Activated T-cell treated with anti-CD3 and anti-CD28 coated beads, Interleukin-2, amount 50 U/mL, for 4 hours (primary cell): ENCODE data around the gene TP53I11. TPM values are rescaled to one million over a fixed set of nuclear protein-coding genes. Genes with fewer than 3 reads are reported as not detected.

Experiments used
- ATAC-seq, 2 donors: fragments of 200-7000 bp; cut with Tn5 transposase; one replicate each; pipeline ENCODE4 v1.10.0; 2021
- DNase-seq: peaks from one replicate; pipeline ENCODE4 v3.0.0-alpha.2; 2020
- H3K27me3 Mint-ChIP-seq: one replicate; pipeline ENCODE4 v1.8.0; 2021; ENCODE audit warnings: low read depth, mixed read lengths
- H3K36me3 Mint-ChIP-seq: one replicate; pipeline ENCODE4 v1.8.0; 2022; ENCODE audit warnings: mixed read lengths; ENCODE audit not compliant: insufficient read depth
- H3K4me1 Mint-ChIP-seq: one replicate; pipeline ENCODE4 v1.8.0; 2021; ENCODE audit warnings: low read depth, mixed read lengths
- H3K4me3 Mint-ChIP-seq: one replicate; pipeline ENCODE4 v1.8.0; 2021; ENCODE audit warnings: mild to moderate bottlenecking, moderate library complexity, mixed read lengths
- H3K9me3 Mint-ChIP-seq: one replicate; pipeline ENCODE4 v1.8.0; 2021; ENCODE audit warnings: mixed read lengths
- total RNA-seq, 3 donors: library from RNA; stranded (reverse); gene quantifications; one replicate each; pipeline ENCODE4 v1.2.1, GENCODE V29; 2021

Gene TP53I11
- total RNA-seq, 3 donors from 2014 or later = 8.1 to 13.5 (median 9.2) TPM

GRCh38 chr11:44892843-44893242 lies 57.8 kb downstream of the TP53I11 start:
- Mint-ChIP-seq H3K4me1 (peaks cover 4% of the 10 kb centered on the region), H3K4me3 (no peak overlapping the region), H3K27me3 (no peaks in the 10 kb centered on the region), H3K9me3 (no peaks in the 10 kb centered on the region), H3K36me3 (peaks cover 3% of the 10 kb centered on the region)
- ATAC-seq (no peak), DNase-seq (no peak)

GRCh38 chr11:44889266-44889665 lies 61.4 kb downstream of the TP53I11 start:
- Mint-ChIP-seq H3K27me3 (no peaks in the 10 kb centered on the region), H3K4me3 (no peak overlapping the region), H3K9me3 (no peaks in the 10 kb centered on the region), H3K36me3 (no peaks in the 10 kb centered on the region), H3K4me1 (peaks cover 4% of the 10 kb centered on the region)
- DNase-seq = no peak
- no peak for ATAC-seq

- Mint-ChIP-seq H3K4me1 (peaks cover 5% of the 10 kb centered on the region), H3K9me3 (no peaks in the 10 kb centered on the region), H3K4me3 (no peak overlapping the region), H3K36me3 (no peaks in the 10 kb centered on the region), H3K27me3 (no peaks in the 10 kb centered on the region)
- DNase-seq (no peak), ATAC-seq (no peak)
These were observed 63.0 kb downstream of the TP53I11 start for GRCh38 chr11:44887636-44888035.

- no peaks in the 10 kb centered on the region for H3K9me3 Mint-ChIP-seq
- ATAC-seq (no peak), DNase-seq (no peak)
- H3K27me3 Mint-ChIP-seq = no peaks in the 10 kb centered on the region
- peaks cover 3% of the 10 kb centered on the region for H3K4me1 Mint-ChIP-seq
- H3K4me3 Mint-ChIP-seq = no peak overlapping the region
- no peaks in the 10 kb centered on the region for H3K36me3 Mint-ChIP-seq
These were observed 63.9 kb downstream of the TP53I11 start for GRCh38 chr11:44886790-44887140.

GRCh38 chr11:44885919-44886789 lies 64.5 kb downstream of the TP53I11 start:
- Mint-ChIP-seq H3K4me3 (no peak overlapping the region), H3K4me1 (peaks cover 3% of the 10 kb centered on the region), H3K36me3 (no peaks in the 10 kb centered on the region), H3K27me3 (no peaks in the 10 kb centered on the region), H3K9me3 (no peaks in the 10 kb centered on the region)
- no peak for ATAC-seq
- DNase-seq = no peak

GRCh38 chr11:44885065-44885810 lies 65.4 kb downstream of the TP53I11 start:
- H3K27me3 Mint-ChIP-seq = no peaks in the 10 kb centered on the region
- peaks cover 3% of the 10 kb centered on the region for H3K4me1 Mint-ChIP-seq
- H3K9me3 Mint-ChIP-seq = no peaks in the 10 kb centered on the region
- ATAC-seq (no peak), DNase-seq (no peak)
- no peaks in the 10 kb centered on the region for H3K36me3 Mint-ChIP-seq
- H3K4me3 Mint-ChIP-seq = no peak overlapping the region

- no peak for ATAC-seq
- Mint-ChIP-seq H3K9me3 (no peaks in the 10 kb centered on the region), H3K36me3 (no peaks in the 10 kb centered on the region), H3K4me3 (no peak overlapping the region), H3K4me1 (peaks cover 3% of the 10 kb centered on the region), H3K27me3 (no peaks in the 10 kb centered on the region)
- no peak for DNase-seq
These were observed 66.6 kb downstream of the TP53I11 start for GRCh38 chr11:44884056-44884455.

GRCh38 chr11:44883277-44883676 lies 67.4 kb downstream of the TP53I11 start:
- Mint-ChIP-seq H3K9me3 (no peaks in the 10 kb centered on the region), H3K4me3 (no peak overlapping the region), H3K4me1 (peaks cover 3% of the 10 kb centered on the region), H3K36me3 (no peaks in the 10 kb centered on the region), H3K27me3 (no peaks in the 10 kb centered on the region)
- DNase-seq = no peak
- ATAC-seq = no peak

Other genes with a start within 250 kb of the TP53I11 start
- gene TSPAN18, start 223.9 kb downstream of the TP53I11 start, total RNA-seq = 1 to 10 TPM in 2 of 3 donors, under 1 TPM in 1; 0.84 to 2.0 (median 1.5) TPM
- gene PRDM11, start 195.8 kb upstream of the TP53I11 start, total RNA-seq = 1 to 10 TPM; 6.0 to 8.5 (median 6.8) TPM